GM23248 (cell line): ENCODE data around the gene PDE4C. TPM values are rescaled to one million over a fixed set of nuclear protein-coding genes. Genes with fewer than 3 reads are reported as not detected.

Experiments
- DNase-seq: peaks from one replicate; pipeline ENCODE4 v3.0.0-alpha.2; 2015
- H2AFZ ChIP-seq: fragments of 200-600 bp; sonication (generic); 2 replicates; pipeline ENCODE4 v1.6.1; 2016; ENCODE audit warnings: antibody characterized with exemption
- H3F3A ChIP-seq: fragments of 200-600 bp; sonication (generic); 2 replicates; pipeline ENCODE4 v1.6.1; 2016; ENCODE audit warnings: mild to moderate bottlenecking, antibody characterized with exemption, mixed run types; ENCODE audit not compliant: insufficient read depth
- H3K27ac ChIP-seq: fragments of 200-600 bp; sonication (generic); 2 replicates; pipeline ENCODE4 v1.5.1; 2016; ENCODE audit warnings: mild to moderate bottlenecking
- H3K27me3 ChIP-seq: fragments of 200-600 bp; sonication (generic); replicated peaks from 2 replicates; pipeline ENCODE4 v1.6.1; 2016; ENCODE audit warnings: mild to moderate bottlenecking; ENCODE audit not compliant: insufficient read depth
- H3K36me3 ChIP-seq: fragments of 200-600 bp; sonication (generic); 2 replicates; pipeline ENCODE4 v1.6.1; 2016; ENCODE audit warnings: low read depth, mild to moderate bottlenecking
- H3K4me1 ChIP-seq: fragments of 200-600 bp; sonication (generic); 2 replicates; pipeline ENCODE4 v1.6.1; 2016; ENCODE audit warnings: mild to moderate bottlenecking; ENCODE audit not compliant: insufficient read depth
- H3K4me2 ChIP-seq: fragments of 200-600 bp; sonication (generic); one replicate; pipeline ENCODE4 v1.6.1; 2016; ENCODE audit warnings: mild to moderate bottlenecking; ENCODE audit not compliant: unreplicated experiment
- H3K4me3 ChIP-seq: fragments of 200-600 bp; sonication (generic); 2 replicates; pipeline ENCODE4 v1.5.1; 2016; ENCODE audit warnings: mild to moderate bottlenecking
- H3K79me2 ChIP-seq: fragments of 200-600 bp; sonication (generic); 2 replicates; pipeline ENCODE4 v1.6.1; 2016; ENCODE audit warnings: mild to moderate bottlenecking; ENCODE audit not compliant: insufficient read depth
- H3K9ac ChIP-seq: fragments of 200-600 bp; sonication (generic); 2 replicates; pipeline ENCODE4 v1.6.1; 2016; ENCODE audit warnings: mild to moderate bottlenecking
- H3K9me2 ChIP-seq: fragments of 200-600 bp; sonication (generic); 2 replicates; pipeline ENCODE4 v1.6.1; 2016; ENCODE audit warnings: mixed run types, mild to moderate bottlenecking, moderate library complexity; ENCODE audit not compliant: insufficient read depth
- H3K9me3 ChIP-seq: fragments of 200-600 bp; sonication (generic); one replicate; pipeline ENCODE4 v1.6.1; 2017; ENCODE audit warnings: low read depth
- H4K20me1 ChIP-seq: fragments of 200-600 bp; sonication (generic); 2 replicates; pipeline ENCODE4 v1.6.0; 2016; ENCODE audit not compliant: insufficient read depth
- EZH2 ChIP-seq: fragments of 200-600 bp; sonication (generic); IDR thresholded peaks from 2 replicates; pipeline ENCODE4 v1.6.1; 2018; ENCODE audit warnings: antibody characterized with exemption, mild to moderate bottlenecking; ENCODE audit not compliant: insufficient read depth, poor library complexity, severe bottlenecking
- EZH2phosphoT487 ChIP-seq: fragments of 200-600 bp; sonication (generic); IDR thresholded peaks from 2 replicates; pipeline ENCODE4 v1.6.1; 2018; ENCODE audit warnings: antibody characterized with exemption, moderate library complexity, mild to moderate bottlenecking, low read depth; ENCODE audit not compliant: insufficient read depth
- WGBS, 2 experiments: methylation state at CpG; one replicate each; pipeline ENCODE4 v1.1.6; 2015 to 2017; ENCODE audit warnings: low lambda C conversion rate in 2 of 2, low coverage in 1 of 2; ENCODE audit errors: missing lambda C conversion rate in 2 of 2; 5-methylcytosine and 5-hydroxymethylcytosine counted together
- in situ Hi-C: fragments of 300-500 bp; cut with MboI; formaldehyde crosslinking; loops from 2 replicates; pipeline ENCODE4 v1.15.0; 2020
- polyA plus RNA-seq: library from polyadenylated mRNA; unstranded; fragments of >200 nt; fragmentation: Nextera tagmentation; extraction: Ambion mirVana; gene quantifications from 2 replicates; pipeline ENCODE4 v1.2.1, GENCODE V29; 2016
- total RNA-seq: library from RNA; depleted of rRNA; stranded (reverse); fragments of >200 nt; shearing (Covaris generic); gene quantifications from 2 replicates; pipeline ENCODE4 v1.2.3, GENCODE V29; 2014

Gene PDE4C
- total and polyA plus RNA-seq, 2 experiments from 2014 or later: 0.22 to 0.40 TPM

GRCh38 chr19:18252370-18252717, 26.1 kb upstream of the PDE4C start:
- no peaks in the 10 kb centered on the region for H3K79me2 ChIP-seq
- no peaks in the 10 kb centered on the region for H3F3A ChIP-seq
- TF ChIP-seq EZH2phosphoT487 (no peak), EZH2 (no peak)
- H3K9me2 ChIP-seq: no peaks in the 10 kb centered on the region
- in situ Hi-C loops: no loop called here
- peaks cover 5% of the 10 kb centered on the region; the same call in 1 of the 2 replicates for H3K4me1 ChIP-seq
- DNase-seq: no peak
- no peak overlapping the region for H2AFZ ChIP-seq
- 48 to 58% methylated on average over 5 to 7 of the region's 7 CpGs for WGBS, 2 experiments
- no peaks in the 10 kb centered on the region for H3K36me3 ChIP-seq
- H3K4me3 ChIP-seq: no peak overlapping the region
- no peak overlapping the region for H3K9ac ChIP-seq
- no peaks in the 10 kb centered on the region for H4K20me1 ChIP-seq
- no peak overlapping the region for H3K4me2 ChIP-seq
- no peak overlapping the region for H3K27ac ChIP-seq
- H3K27me3 ChIP-seq: no peaks in the 10 kb centered on the region
- no peaks in the 10 kb centered on the region for H3K9me3 ChIP-seq

- Histone ChIP-seq H3K9me3 (no peaks in the 10 kb centered on the region), H3K36me3 (no peaks in the 10 kb centered on the region), H3K27ac (no peak overlapping the region), H3K9me2 (no peaks in the 10 kb centered on the region), H3K27me3 (no peaks in the 10 kb centered on the region), H3K4me3 (no peak overlapping the region), H2AFZ (no peak overlapping the region), H3F3A (no peaks in the 10 kb centered on the region), H3K4me2 (no peak overlapping the region), H4K20me1 (no peaks in the 10 kb centered on the region), H3K4me1 (peaks cover 5% of the 10 kb centered on the region; the same call in 1 of the 2 replicates), H3K79me2 (no peaks in the 10 kb centered on the region), H3K9ac (no peak overlapping the region)
- TF ChIP-seq EZH2: no peak
- TF ChIP-seq EZH2phosphoT487: no peak
- peak; percentile 78 for DNase-seq
- in situ Hi-C loops: no loop called here
- WGBS, 2 experiments: 15 to 20% methylated on average over 19 to 23 of the region's 23 CpGs
Measured at GRCh38 chr19:18251587-18252369, 25.5 kb upstream of the PDE4C start.

- H3K9me3 ChIP-seq: no peaks in the 10 kb centered on the region
- 79 to 89% methylated on average over 5 of the region's 5 CpGs for WGBS, 2 experiments
- no peaks in the 10 kb centered on the region for H3K9me2 ChIP-seq
- H4K20me1 ChIP-seq: no peaks in the 10 kb centered on the region
- no peak overlapping the region for H3K4me2 ChIP-seq
- no peak overlapping the region for H3K4me3 ChIP-seq
- no peak for DNase-seq
- no peaks in the 10 kb centered on the region for H3K27me3 ChIP-seq
- no peaks in the 10 kb centered on the region for H3K79me2 ChIP-seq
- no peak overlapping the region for H2AFZ ChIP-seq
- no peak overlapping the region for H3K9ac ChIP-seq
- TF ChIP-seq EZH2: no peak
- TF ChIP-seq EZH2phosphoT487: no peak
- in situ Hi-C loops: no loop called here
- H3K27ac ChIP-seq: no peak overlapping the region
- H3K4me1 ChIP-seq: peaks cover 5% of the 10 kb centered on the region; the same call in 1 of the 2 replicates
- H3F3A ChIP-seq: no peaks in the 10 kb centered on the region
- H3K36me3 ChIP-seq: no peaks in the 10 kb centered on the region
Measured at GRCh38 chr19:18249834-18250233, 23.6 kb upstream of the PDE4C start.

GRCh38 chr19:18245297-18245696, 19.1 kb upstream of the PDE4C start:
- Histone ChIP-seq H3K27ac (no peak overlapping the region), H3K36me3 (no peaks in the 10 kb centered on the region), H3K79me2 (no peaks in the 10 kb centered on the region), H3F3A (no peaks in the 10 kb centered on the region), H3K9me3 (no peaks in the 10 kb centered on the region), H3K4me1 (no peaks in the 10 kb centered on the region), H3K27me3 (no peaks in the 10 kb centered on the region), H3K4me2 (no peak overlapping the region), H3K9me2 (no peaks in the 10 kb centered on the region), H3K4me3 (no peak overlapping the region), H3K9ac (no peak overlapping the region), H2AFZ (no peak overlapping the region), H4K20me1 (no peaks in the 10 kb centered on the region)
- no peak for TF ChIP-seq EZH2phosphoT487
- no peak for TF ChIP-seq EZH2
- in situ Hi-C loops: no loop called here
- 53 to 56% methylated on average over 7 of the region's 7 CpGs for WGBS, 2 experiments
- DNase-seq: no peak

GRCh38 chr19:18239303-18239702, 13.1 kb upstream of the PDE4C start:
- no peak overlapping the region for H3K4me2 ChIP-seq
- H3F3A ChIP-seq: no peaks in the 10 kb centered on the region
- H2AFZ ChIP-seq: no peak overlapping the region
- in situ Hi-C loops: no loop called here
- H3K79me2 ChIP-seq: no peaks in the 10 kb centered on the region
- 22 to 31% methylated on average over 12 of the region's 12 CpGs for WGBS, 2 experiments
- peak; percentile 56 for DNase-seq
- H3K36me3 ChIP-seq: no peaks in the 10 kb centered on the region
- H3K4me3 ChIP-seq: no peak overlapping the region
- no peaks in the 10 kb centered on the region for H3K4me1 ChIP-seq
- no peaks in the 10 kb centered on the region for H3K27me3 ChIP-seq
- TF ChIP-seq EZH2phosphoT487: no peak
- TF ChIP-seq EZH2: no peak
- no peak overlapping the region for H3K9ac ChIP-seq
- no peaks in the 10 kb centered on the region for H3K9me3 ChIP-seq
- no peaks in the 10 kb centered on the region for H4K20me1 ChIP-seq
- H3K27ac ChIP-seq: no peak overlapping the region
- no peaks in the 10 kb centered on the region for H3K9me2 ChIP-seq
